AG04450 (cell line): ENCODE results near the gene KREMEN2. TPM values are rescaled to one million over a fixed set of nuclear protein-coding genes. Genes with fewer than 3 reads are reported as not detected.

Experiments
- CTCF ChIA-PET: fragments of 300-600, 350-600 bp; formaldehyde crosslinking; extraction: SDS; loops from one replicate; lab custom pipeline; 2022; ENCODE audit warnings: antibody characterized with exemption, inconsistent platforms; lab: Charles Lee
- POLR2A ChIA-PET: fragments of 350-600 bp; formaldehyde crosslinking; extraction: SDS; loops from one replicate; lab custom pipeline; 2021; ENCODE audit warnings: antibody characterized with exemption, inconsistent platforms; lab: Yijun Ruan, JAX
- DNase-seq: peaks from one replicate; pipeline ENCODE4 v3.0.0-alpha.2; 2011; ENCODE audit warnings: low read depth, low spot score
- H3K27ac ChIP-seq: one replicate; pipeline ENCODE4 v1.5.1; 2012; ENCODE audit warnings: low read depth, low read length, control low read depth
- H3K27me3 ChIP-seq: one replicate; pipeline ENCODE4 v1.6.0; 2012; ENCODE audit warnings: low read length; ENCODE audit not compliant: control insufficient read depth, insufficient read depth
- H3K4me3 ChIP-seq: 2 replicates; pipeline ENCODE4 v1.5.1; 2011; ENCODE audit warnings: mild to moderate bottlenecking, low read depth, low read length, control low read depth
- H3K9me3 ChIP-seq: 2 replicates; pipeline ENCODE4 v1.5.1; 2012; ENCODE audit warnings: low read length; ENCODE audit not compliant: control insufficient read depth, insufficient read depth
- CTCF ChIP-seq: IDR thresholded peaks from 2 replicates; pipeline ENCODE4 v1.5.1; 2011; ENCODE audit warnings: low read depth, low read length, control low read depth, inconsistent platforms
- polyA plus RNA-seq: library from polyadenylated mRNA; depleted of rRNA; stranded (reverse); fragments of >200 nt; gene quantifications from 2 replicates; pipeline ENCODE4 v1.2.3, GENCODE V29; 2011

KREMEN2 gene
- polyA plus RNA-seq, 1 experiment, result 0.04 TPM

GRCh38 chr16:2967211-2967631 is 3.1 kb downstream of the KREMEN2 start:
- Histone ChIP-seq H3K27me3 (peaks cover 32% of the 10 kb centered on the region), H3K4me3 (no peak overlapping the region), H3K27ac (no peak overlapping the region), H3K9me3 (peaks cover 4% of the 10 kb centered on the region; the same call in 1 of the 2 replicates)
- POLR2A ChIA-PET, result no interaction called here
- TF ChIP-seq CTCF, result no peak
- DNase-seq, result no peak
- CTCF ChIA-PET, result interaction anchor here (0.8 kb wide), 1 partner anchor 11 kb away, joined by 3 read pairs; no protein-coding TSS in a partner anchor

GRCh38 chr16:2967721-2968161 is 3.7 kb downstream of the KREMEN2 start:
- no peak overlapping the region for H3K27ac ChIP-seq
- CTCF ChIA-PET, result interaction anchor here (0.6 to 0.8 kb wide), 2 partner anchors 11 to 41 kb away, joined by 3 to 5 read pairs; no protein-coding TSS in a partner anchor
- POLR2A ChIA-PET, result no interaction called here
- H3K27me3 ChIP-seq, result peaks cover 28% of the 10 kb centered on the region
- H3K9me3 ChIP-seq, result peaks cover 4% of the 10 kb centered on the region; the same call in 1 of the 2 replicates
- no peak for TF ChIP-seq CTCF
- no peak overlapping the region for H3K4me3 ChIP-seq
- no peak for DNase-seq

- TF ChIP-seq CTCF, result no peak
- CTCF ChIA-PET, result interaction anchor here (0.6 to 0.8 kb wide), 2 partner anchors 10 to 42 kb away, joined by 3 to 5 read pairs; no protein-coding TSS in a partner anchor
- POLR2A ChIA-PET, result no interaction called here
- no peak for DNase-seq
- no peak overlapping the region; the same call in 1 of the 2 replicates for H3K4me3 ChIP-seq
- H3K9me3 ChIP-seq, result peaks cover 4% of the 10 kb centered on the region; the same call in 1 of the 2 replicates
- peaks cover 25% of the 10 kb centered on the region for H3K27me3 ChIP-seq
- H3K27ac ChIP-seq, result no peak overlapping the region
Observed at GRCh38 chr16:2968368-2968737, 4.3 kb downstream of the KREMEN2 start.

- Histone ChIP-seq H3K27ac (no peak within 1 kb of the TSS), H3K4me3 (peak within 1 kb of the TSS; percentile 64), H3K9me3 (peaks cover 4% of the 10 kb centered on the region; the same call in 1 of the 2 replicates), H3K27me3 (peaks cover 20% of the 10 kb centered on the region)
- CTCF ChIA-PET, result interaction anchor here (0.6 to 1.2 kb wide), 3 partner anchors 9 to 27 kb away, joined by 3 to 8 read pairs (median 3); no protein-coding TSS in a partner anchor
- POLR2A ChIA-PET, result interaction anchor here (1.7 kb wide), 1 partner anchor 11 kb away, joined by 10 read pairs; the partner anchor contains the start of gene PKMYT1
- TF ChIP-seq CTCF, result no peak
- peak; percentile 38 for DNase-seq
Observed at GRCh38 chr16:2968738-2969544, 4.9 kb downstream of the KREMEN2 start, which contains the start of gene PAQR4. Gene PAQR4, plus strand, starts transcription at chr16:2969348. Its CDS starts 327 bp downstream, at chr16:2969675.
